GM19043 (cell line): ENCODE results near the gene TRERF1.
A peak's percentile ranks its signal among the peaks of the same experiment; 100 is the strongest.

Experiments
- ATAC-seq: cut with Tn5 transposase; IDR thresholded peaks from one replicate; pipeline ENCODE4 v1.9.1; 2021; ENCODE audit warnings: low read depth; ENCODE audit not compliant: unreplicated experiment

TRERF1 gene

DNA sequence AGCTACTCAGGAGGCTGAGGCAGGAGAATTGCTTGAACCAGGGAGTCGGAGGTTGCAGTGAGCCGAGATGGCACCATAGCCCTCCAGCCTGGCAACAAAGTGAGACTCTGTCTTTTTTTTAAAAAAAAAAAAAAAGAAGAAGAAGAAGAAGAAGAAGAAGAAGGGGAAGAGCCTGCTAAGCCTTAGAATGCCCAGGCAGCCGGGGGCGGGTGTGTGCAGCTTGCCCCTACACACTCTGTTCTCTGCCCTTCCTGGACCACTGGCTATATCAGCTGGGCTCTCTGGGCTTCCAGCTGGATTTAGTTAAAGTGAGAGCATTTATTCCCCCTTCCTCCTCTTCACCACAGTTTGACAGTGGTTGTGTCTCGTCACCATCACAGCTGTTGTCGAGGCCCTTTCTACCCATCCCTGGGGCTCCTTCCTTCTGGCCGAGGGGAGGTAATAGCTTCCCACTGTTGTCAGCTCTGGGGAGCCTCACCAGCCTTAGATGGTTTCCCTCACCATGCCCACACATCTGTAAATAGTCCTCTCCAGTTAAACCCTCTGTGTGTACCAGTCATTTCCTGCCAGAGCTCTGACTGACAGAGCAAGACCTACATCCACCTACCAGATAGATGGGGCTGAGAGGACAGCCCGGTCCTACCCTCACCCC is 77.6 kb downstream of the TRERF1 start:
- ATAC-seq, result no peak

DNA sequence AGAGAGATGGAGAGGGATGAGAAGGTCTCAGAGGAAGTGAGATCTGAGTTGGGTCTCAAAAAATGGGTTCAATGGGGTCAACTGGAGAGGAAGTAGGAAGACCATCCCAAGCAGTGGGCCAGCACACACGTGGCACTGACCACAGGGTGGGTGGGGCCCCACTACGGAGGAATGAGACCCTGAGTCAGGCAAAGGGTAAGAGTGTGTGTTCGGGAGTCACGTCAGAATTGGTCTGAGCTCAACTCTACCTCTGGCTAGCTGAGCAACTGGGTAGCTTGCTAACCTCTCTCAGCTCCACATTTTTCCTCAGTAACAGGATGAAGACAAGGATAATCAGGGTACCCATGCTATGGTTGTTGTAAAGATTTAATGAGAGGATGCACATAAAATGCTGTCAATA is 79.0 kb downstream of the TRERF1 start:
- no peak for ATAC-seq

DNA sequence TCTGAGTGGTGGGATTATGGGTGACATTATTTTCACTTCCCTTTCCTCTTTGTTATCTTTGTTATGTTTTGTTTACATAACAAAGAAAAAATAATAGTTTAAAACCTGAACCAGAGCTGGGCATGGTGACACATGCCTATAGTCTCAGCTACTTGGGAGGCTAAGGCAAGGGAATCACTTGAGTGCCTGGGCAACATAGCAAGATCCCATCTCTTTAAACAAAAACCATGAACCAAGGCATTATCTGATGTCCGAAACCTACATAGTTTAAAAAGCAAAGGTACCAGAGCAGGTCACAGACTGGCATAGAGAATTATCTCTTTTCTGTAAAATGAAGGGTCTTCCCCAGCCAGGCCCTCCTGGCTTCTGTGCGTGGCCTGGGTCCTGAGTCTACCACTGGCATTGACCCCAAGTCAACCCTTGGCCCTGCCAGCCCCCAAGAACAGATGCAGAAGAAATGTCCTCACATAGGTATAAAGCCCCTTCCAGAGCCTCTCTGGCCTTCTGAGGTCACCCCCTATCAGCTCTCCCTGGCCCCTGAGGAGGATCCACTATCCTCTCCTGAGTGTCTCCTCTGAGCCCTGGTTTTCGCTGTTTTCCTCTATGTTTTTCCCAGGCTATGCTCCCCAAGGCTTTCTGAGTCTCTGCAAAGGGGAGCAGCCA is 81.3 kb downstream of the TRERF1 start:
- no peak for ATAC-seq

DNA sequence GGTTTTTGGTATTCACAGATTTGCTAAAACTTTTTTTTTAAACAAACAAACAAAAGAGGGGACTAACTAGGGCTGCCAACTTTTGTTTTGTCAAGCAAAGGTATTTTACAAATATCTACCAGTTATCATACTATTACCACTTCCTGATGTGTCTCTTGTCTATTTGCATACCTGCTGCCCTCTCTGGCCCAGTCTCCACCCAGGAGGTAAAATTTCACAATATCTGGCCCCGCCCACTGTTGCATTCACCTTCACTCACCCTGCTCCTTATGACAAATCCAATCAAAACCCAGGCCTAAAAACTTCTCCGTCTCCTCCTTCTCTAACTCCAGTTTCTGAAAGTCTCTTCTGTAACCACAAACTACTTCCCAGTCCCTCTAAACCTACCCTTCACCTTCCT is 82.2 kb downstream of the TRERF1 start:
- no peak for ATAC-seq

DNA sequence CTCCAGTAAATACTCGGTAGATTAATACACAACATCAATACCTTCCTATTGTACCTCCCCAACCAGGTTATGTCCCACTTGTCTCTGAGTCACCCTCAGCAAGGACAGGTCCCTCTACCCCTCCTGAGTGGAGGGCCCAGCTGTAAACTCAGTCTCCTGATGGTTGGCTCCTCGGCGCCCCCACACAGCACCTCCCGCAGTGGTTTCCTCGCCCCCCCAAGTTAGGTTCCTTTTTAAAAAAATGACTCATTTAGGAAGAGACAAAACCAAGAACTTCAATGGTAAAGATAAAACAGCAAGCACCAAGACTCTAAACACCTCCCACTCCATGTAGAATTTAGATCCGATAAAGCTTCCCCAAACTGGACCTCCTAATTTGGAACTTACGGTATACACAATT is 83.5 kb downstream of the TRERF1 start:
- no peak for ATAC-seq

DNA sequence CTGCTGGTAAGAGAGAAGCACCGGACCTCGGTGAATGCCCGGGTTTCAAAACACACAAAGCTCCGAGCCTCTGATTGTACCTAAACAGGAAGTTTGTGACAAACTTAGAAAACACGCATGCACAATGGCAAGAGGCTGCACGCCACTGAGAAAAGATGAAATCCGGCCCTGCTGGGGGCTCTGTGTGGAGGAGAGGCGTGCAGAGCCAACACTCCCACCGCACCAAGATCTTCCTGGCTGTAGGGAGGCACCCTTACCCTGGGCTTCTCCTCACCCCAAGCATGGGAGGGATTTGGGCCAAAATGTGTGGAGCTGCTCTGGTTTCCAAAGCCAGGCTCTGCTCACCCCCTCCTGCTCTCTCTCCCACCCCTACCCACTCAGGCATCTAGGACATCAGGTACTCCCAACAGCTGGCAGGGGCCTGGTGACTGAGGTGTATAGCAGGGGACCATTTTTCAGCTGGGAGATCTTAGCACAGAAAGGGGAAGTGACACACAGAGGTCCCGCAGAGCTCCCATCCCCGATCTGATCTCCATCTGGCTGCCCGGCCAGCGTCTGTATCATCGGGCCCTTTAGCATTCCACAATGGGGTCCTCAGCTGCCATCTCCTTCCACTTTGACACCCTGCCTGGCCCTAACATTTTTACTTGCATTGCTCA is 84.2 kb downstream of the TRERF1 start:
- ATAC-seq, result peak; percentile 72

DNA sequence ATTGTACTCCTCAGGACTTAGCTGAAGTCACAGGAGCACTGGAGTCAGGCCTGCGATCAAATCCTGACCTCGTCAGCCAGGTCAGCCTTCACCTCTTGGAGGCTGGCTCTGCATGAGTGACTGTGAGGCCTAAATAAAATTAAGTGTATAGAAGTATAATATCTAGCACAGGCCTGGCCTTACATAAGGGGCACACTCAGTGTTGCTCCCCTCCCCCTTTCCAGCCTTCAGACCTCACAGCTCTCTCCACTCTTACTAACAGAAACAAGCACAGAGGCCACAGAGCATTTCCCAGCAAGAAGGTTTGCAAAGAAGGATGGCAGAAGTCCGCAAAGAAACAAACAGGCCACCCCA is 84.8 kb downstream of the TRERF1 start:
- no peak for ATAC-seq

DNA sequence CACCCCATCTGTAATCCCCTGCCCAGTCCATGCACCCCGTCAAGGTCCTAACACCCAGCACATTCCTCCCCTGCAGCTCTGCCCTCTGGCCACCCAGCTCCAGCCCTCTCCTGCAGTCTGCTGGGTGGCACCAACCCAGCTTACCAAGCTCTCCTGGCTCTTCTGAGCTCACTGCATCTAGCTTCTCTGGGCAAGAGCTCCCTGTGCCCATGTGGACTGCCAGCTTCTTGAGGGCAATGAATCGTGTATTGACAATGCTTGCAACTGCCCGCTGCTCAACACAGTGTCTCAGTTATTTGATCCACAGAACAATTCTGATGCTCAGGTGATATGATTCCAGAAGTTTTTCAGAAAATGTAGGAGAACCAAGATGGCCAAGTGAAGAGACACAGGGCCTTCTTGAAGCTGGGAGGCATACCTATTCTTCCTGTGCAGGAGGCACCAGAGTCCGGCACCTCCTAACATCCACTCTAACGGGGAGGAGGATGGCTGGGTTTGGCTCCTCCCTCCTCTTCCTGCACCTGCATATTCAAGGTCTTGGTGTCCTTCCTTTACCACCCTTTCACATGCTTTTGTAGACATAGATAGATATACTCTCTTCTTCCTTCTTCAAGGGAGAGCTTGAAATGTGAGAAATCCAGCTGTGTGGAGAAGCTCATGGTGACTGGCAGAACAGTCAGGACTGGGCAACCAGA is 85.6 kb downstream of the TRERF1 start:
- ATAC-seq, result no peak

DNA sequence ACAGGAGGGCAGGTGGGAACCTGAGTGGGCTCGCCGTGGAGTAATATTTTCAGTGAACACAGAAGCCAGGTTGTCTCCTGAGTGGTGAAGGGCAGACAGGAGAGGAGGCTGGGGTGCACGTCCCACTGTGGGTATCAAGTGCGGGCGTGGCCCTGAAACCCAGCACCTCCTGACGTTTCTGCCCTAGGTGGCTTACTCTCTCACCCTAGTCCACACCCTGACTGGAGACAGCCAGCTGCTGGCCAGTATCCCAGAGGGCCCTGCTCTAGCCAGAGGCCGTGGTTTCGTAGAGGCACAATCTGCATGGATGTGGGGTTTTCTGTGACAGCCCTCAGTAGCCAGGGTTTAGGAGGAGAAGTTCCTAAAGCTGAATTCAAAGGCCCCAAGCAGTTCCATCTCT is 86.7 kb downstream of the TRERF1 start:
- ATAC-seq, result no peak

DNA sequence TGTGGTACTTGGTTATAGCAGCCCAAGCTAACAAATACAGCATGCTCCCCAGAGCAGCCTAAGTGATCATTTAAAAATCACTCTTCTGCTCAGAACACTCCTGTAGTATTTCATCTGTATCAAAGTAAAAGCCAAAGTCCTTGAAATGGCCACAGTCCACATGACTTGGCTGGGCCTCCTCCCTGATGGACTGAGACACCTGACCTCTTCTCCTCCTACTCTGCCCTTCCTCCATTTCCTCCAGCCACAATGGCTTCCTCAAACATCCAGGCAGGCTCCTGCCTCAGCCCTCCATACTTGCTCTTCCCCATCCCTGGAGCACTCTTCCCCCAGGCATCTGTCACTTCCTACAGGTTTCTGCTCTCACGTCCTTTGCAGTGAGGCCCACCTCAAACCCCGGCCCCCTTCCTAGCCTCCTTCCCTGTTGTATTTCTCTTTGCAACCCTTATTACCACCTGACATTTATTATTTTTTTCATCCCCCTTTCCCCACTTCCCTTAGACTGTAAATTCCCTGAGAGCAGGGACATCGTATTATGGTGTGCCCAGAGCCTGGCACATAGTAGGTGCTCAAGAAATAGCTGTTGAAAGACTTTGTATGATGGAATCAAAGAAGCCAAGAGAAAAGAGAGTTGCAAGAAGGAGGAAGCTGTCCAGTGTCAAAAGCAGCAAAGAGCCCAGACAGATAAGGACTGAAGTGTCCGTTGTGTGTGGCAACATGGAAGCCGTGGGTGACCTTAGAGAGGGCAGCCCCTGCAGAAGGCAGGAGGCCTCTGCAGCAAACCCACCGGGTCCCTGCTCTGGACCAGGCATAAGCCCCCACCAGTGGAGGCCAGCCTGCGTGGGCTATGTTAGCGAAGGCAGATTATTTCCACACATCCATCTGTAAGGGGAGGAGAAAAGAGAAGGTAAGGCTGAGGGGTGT is 87.5 kb downstream of the TRERF1 start:
- ATAC-seq, result no peak

DNA sequence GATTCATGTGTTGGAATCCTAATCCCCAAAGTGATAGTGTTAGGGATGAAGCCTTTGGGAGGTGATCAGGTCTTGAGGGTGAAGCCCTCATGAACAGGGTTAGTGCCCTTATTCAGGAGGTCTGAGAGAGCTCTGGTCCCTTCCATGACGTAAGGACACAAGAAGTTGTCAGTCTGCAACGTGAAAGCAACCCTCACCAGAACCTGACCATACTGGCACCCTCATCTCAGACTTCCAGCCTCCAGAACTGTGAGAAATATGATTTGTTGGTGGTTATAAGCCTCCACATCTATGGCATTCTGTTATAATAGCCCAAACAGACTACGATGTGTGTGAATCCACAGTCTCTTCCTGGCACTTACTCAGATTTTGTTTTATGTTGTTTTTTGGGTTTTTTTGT is 90.7 kb downstream of the TRERF1 start:
- no peak for ATAC-seq

DNA sequence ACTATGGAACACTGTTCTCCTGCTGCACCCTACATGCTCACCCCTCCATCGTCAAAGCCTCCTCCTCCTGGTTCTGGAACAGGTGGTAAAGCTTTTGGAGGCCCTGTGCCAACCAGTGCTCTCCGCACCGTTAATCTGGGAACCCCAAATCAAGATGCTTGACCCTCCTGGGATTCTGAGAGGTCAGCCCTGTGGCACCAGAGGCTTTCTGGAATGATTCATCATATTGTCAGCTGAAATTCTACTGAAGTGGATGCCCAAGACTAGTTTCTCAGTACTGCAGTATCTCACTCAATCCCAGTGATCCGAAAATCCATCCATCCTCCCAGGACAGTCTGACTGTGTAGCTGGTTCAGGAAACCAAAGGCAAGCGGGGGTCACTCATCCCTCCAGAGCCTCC is 92.7 kb downstream of the TRERF1 start:
- no peak for ATAC-seq

DNA sequence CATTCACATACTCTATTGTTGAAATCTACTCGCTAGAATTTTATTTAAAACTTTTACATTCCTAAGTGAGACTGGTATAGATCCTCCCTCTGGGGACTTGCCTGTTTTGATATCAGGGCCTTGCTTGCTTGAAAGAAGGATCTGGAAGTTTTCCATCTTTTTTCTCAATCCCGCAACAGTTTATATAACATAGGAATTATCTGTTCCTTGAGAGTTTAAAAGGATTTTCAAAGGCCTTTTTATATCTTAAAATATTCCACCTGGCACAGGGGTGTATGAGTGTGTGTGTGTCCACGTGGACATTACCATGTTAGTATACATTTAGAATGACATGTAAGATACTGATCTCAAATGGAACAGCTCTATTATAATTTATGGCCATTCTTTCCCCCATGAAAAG is 96.3 kb downstream of the TRERF1 start:
- no peak for ATAC-seq

DNA sequence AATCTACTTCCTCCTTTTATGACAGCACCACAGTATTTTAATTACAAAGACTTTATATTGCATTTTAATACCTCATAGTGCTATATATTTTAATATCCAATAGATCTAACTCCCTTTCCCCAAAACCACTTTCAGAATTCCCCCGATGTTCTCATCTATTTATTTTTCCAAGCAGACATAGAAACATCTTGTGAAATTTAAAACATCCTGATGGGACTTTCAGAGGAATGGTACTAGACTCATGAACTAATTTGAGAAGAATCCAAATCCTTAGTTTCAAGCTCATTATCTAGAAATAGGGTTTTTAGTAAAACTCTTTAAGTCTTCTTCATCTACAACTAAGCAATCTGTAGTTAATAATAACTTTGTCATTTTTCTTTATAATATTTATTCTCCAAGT is 97.0 kb downstream of the TRERF1 start:
- ATAC-seq, result no peak

DNA sequence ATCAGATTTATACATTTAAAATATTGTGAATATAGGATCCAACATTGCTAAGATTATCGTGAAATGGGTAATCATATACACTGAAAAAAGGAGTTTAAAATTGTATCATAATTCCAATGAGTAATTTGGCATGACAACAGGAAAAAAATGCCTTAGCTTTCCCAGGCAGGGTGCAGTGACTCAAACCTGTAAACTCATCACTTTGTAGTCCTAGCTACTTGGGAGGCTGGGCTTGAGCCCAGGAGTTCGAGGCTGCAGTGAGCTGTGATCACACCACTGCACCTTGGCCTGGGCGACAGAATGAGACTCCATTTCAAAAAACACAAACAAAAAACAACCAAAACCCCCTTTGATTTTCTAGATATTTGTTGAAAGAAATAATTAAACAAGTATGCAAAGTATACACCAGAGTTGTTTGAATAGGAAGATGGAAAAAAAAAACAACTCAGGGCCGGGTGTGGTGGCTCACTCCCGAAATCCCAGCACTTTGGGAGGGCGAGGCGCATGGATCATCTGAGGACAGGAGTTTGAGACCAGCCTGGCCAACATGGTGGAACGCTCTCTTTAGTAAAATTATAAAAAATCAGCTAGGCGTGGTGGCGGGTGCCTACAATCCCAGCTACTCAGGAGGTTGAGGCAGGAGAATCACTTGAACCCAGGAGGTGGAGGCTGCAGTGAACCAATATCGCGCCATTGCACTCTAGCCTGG is 98.7 kb downstream of the TRERF1 start:
- ATAC-seq, result no peak

DNA sequence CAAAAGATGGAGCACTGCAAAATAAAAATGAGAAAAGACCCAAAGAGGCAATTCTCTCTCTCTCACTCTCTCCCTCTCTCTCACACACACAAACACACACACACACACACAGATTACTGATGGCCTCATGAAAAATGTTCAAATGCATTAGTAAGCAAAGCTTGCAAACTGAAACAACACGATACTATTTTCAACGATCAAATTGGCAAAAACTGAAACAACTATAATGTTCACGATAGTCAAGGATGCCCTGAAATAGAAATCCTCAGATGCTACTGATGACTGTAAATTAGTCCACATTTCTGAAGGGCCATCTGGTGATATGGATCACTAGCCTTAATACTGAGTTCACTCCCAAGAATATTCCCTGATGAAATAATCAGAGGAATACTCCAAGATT is 100.8 kb downstream of the TRERF1 start:
- ATAC-seq, result no peak

DNA sequence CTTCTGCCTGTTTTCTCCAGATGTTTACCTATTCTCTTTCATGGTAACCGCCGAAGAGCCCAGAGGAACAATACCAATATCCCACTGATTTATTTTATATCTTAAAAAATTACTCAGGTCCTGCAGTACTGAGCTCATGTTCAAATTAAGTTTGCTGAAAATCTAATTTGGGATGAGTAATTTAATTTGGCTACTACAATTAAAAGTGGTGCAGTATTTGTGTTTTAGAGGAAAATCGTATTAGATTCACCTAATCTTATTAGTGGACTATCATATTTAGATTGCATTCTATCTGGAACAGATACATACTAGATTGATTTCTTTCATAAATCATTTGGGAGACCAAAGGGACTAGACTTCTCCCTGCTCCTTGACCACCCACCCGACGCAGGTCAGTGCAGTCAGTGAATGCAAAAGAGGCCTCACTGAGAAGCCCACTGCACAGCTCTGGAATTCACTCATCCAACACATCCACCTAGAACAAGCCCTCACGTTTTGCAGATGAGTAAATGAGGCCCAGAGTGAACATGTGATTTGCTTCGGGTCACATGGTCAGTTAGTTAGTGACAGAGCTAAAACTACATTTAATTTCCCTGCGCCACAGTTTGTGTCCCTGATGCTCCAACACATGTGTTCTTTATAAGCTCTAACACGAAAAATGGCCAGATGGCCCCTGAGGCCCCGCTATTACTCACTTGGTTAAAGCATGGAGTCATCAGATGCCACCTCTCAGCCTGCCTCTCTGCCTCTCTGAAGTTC is 101.8 kb downstream of the TRERF1 start:
- ATAC-seq, result no peak

DNA sequence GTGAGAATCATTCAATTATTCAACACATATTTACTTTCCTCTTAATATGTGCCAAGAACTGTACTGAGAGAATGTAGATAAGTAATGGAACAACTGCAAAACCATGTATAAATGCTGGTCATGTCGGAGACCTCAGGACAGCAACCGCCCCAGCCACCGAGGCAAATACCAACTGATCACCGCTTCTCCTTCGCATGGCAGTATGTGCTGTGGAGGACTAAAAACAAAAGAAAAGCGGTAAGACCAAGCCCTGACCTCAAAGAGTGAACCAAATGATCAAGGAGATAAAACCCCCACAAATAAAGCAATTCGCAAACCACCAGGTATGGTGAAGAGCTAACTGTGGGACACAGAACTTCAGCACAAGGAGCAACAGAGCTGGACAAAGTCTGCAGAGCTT is 104.3 kb downstream of the TRERF1 start:
- no peak for ATAC-seq

DNA sequence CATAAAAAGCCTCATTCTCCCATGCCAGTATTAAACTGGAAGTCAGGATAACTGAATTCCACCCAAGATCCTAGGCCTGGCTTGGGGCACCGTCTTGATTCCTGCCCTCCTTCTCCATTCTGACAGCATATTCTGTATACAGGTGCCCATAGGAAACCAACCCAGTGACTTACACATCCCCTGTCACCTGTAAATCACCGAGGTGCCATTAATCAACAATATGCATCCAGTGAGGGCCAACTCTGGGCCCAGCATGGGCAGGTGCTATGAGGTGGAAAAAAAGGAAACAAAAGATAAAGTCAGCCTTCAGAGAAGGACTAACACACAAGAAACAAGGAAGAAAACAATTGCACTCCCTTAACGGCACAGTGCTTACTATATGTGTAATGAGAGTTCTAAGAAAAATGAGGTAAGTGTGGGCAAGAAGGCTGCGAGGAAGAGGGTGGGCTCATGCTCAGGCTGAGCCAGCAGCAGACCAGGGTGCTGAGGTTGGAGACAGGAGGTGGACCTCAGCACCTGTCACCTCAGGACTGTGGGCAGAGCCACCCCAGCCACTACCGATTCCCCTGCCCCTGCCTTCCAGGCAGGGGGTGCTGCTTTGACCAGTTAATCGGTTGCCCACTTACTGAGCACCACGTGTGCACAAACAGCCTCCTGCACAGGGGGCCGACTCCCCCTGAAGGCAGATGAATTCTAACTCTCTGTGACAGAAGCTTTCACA is 105.9 kb downstream of the TRERF1 start:
- no peak for ATAC-seq
